Left renal pelvis (tissue), 4 donors: ENCODE data around the gene SMCO2. TPM values are rescaled to one million over a fixed set of nuclear protein-coding genes. Genes with fewer than 3 reads are reported as not detected.

Experiments used
- DNase-seq, 4 donors: peaks; one replicate each; pipeline ENCODE4 v3.0.0-alpha.2; 2013; ENCODE audit warnings: low read depth in 4 of 4, low spot score in 3 of 4
- polyA plus RNA-seq, 4 donors: library from polyadenylated mRNA; unstranded; fragments of 120-200 nt; gene quantifications; one replicate each; pipeline ENCODE4 v1.2.1, GENCODE V29; 2013; ENCODE audit not compliant: insufficient read length in 4 of 4

Gene SMCO2
- polyA plus RNA-seq, 4 donors: 0.14 to 0.45 (median 0.37) TPM; not detected in 1

DNA sequence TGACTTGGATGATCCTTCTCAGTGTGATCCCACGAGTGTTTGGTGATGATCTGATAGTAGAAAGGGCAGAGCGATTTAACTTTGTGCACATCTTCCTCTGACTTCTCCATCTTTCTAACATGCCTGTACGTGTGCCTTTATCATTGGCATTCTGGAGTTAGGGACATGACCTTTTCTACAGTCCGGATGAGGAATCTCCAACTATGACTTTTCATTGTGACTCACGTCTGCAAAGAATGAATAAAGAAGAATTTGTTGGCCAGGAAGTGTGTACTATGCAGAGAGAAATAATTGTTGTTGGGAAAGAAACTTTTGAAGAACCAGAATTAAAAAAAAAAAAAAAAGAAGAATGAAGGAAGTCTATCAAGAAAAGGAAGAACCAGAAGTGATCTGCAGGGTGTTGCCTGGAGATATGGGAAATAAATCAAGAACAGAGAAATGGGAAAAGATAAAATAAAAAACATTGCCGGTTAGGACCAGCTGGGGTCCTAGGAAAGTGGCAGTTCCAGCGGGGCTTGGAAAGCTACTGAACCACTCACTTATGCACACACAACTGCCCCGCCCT is 102.8 kb downstream of the SMCO2 start:
- DNase-seq: no peak

DNA sequence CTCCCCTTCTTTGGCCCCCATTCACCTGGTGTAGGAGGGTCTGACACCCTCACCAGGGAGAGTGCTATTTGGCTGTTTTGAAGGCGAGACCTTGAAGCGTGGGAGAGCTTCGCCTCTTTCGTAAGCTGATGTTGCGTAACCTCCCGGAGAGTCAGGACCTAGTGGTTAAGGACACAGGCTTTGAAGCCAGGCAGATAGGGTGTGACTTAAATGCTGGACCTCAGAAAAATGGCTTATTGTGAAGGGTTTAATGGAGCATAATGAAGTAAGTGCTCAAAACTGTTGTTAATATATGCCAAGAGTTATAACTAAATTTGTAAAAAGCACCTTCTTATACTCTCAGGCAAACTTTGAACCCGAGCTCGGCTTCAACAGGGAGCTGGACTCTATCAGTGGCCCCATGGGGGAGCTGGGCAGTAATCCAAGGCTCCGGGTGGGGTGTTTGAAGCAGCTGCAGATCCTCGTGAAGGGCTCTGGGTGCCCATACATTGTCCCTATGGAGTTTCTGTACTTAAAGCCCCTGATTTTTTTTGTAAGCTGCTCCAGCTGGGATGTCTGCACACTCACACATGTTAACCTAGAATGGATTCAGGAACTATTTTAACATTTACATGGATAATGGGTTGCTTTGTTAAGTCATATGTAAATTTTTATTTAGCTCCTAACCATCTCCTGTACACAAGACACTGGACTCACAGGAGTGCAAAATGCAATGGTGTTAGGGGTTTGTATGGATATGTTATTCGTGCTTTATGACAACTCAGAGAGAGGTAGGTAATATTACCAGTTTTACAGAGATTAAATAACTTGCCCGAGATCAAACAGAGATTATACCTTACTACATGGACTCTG is 103.5 kb downstream of the SMCO2 start:
- DNase-seq: peak in 3 of 4 donors; percentile 59 to 77 (median 67)

- no peak for DNase-seq
Observed at GRCh38 chr12:27550653-27550975, 104.1 kb downstream of the SMCO2 start.

DNA sequence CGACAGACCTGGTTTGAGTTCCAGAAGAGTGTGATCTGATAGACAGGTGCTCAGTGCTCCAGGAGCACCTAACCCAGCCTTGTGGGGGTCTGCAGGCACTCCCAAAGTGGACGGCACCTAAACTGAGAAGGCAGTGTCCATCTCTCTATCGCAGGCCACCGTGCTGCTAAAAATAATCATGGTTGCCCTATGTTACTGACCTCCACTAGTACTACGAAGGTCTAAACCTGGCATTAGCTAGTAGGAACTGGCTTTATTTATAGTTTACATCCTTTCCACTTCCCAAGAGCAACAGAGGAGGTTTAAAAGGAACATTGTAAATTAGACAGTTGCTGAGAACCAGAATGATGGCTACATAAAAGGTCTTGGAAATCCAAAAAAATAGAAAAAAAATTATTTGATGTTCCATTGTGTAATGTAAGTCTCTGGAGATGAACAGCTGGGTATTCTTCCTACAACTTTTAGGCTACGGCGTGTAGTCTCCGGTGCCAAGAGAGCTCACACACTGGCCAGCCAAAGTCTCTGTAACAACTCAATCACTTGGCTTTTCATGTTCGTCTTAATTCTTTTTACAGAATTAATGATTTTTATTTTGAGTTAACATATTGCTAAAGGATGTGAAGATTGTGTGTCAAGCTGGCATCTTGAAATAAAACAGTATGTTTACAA is 104.8 kb downstream of the SMCO2 start:
- no peak for DNase-seq

Other genes with a start within 250 kb of the SMCO2 start
- gene STK38L, start 202.4 kb upstream of the SMCO2 start, polyA plus RNA-seq: 10 to 100 TPM; 30.7 to 59.7 (median 40.7) TPM
- gene BMAL2, start 113.9 kb upstream of the SMCO2 start, polyA plus RNA-seq: 1 to 10 TPM; 3.0 to 8.0 (median 6.7) TPM
- 10 to 100 TPM; 32.6 to 98.8 (median 77.1) TPM for gene PPFIBP1, start 77.5 kb downstream of the SMCO2 start, polyA plus RNA-seq
- 1 to 10 TPM; 1.0 to 3.6 (median 2.8) TPM for gene REP15, start 249.7 kb downstream of the SMCO2 start, polyA plus RNA-seq